Small intestine (tissue), 7 donors: ENCODE results near the gene SIK2. TPM values are rescaled to one million over a fixed set of nuclear protein-coding genes. Genes with fewer than 3 reads are reported as not detected.

Experiments used
- DNase-seq, 2 donors: peaks; one replicate each; pipeline versions ENCODE4 v3.0.0 to v3.0.0-alpha.2; 2013
- FAIRE-seq: peaks from 2 replicates; lab custom pipeline; 2012; peaks lifted over from hg19 to GRCh38; lab: Jason Lieb, UNC
- H3K27ac ChIP-seq, 3 donors: one replicate each; pipeline ENCODE4 v1.5.1; 2013; ENCODE audit warnings: low read length in 2 of 3, mild to moderate bottlenecking in 2 of 3, control low read depth in 1 of 3, inconsistent platforms in 1 of 3, low read depth in 1 of 3, moderate library complexity in 1 of 3
- H3K27me3 ChIP-seq, 3 donors: one replicate each; pipeline ENCODE4 v1.6.1; 2013; ENCODE audit warnings: low read length in 3 of 3, inconsistent platforms in 1 of 3; ENCODE audit not compliant: control insufficient read depth in 3 of 3, insufficient read depth in 3 of 3
- H3K36me3 ChIP-seq, 3 donors: one replicate each; pipeline ENCODE4 v1.6.1; 2013; ENCODE audit warnings: low read length in 3 of 3, inconsistent platforms in 1 of 3, low read depth in 1 of 3, mild to moderate bottlenecking in 1 of 3, moderate library complexity in 1 of 3; ENCODE audit not compliant: control insufficient read depth in 3 of 3, insufficient read depth in 2 of 3
- H3K4me1 ChIP-seq, 3 donors: one replicate each; pipeline ENCODE4 v1.6.1; 2013; ENCODE audit warnings: low read length in 2 of 3, inconsistent platforms in 1 of 3, low read depth in 1 of 3, mild to moderate bottlenecking in 1 of 3, moderate library complexity in 1 of 3; ENCODE audit not compliant: control insufficient read depth in 3 of 3, insufficient read depth in 2 of 3
- H3K4me3 ChIP-seq, 3 donors: one replicate each; pipeline ENCODE4 v1.5.1; 2013; ENCODE audit warnings: low read length in 3 of 3, control low read depth in 1 of 3, inconsistent platforms in 1 of 3, low read depth in 1 of 3, mild to moderate bottlenecking in 1 of 3, moderate library complexity in 1 of 3
- H3K9me3 ChIP-seq, 2 donors: one replicate each; pipeline ENCODE4 v1.6.1; 2013; ENCODE audit warnings: low read depth in 1 of 2, low read length in 1 of 2; ENCODE audit not compliant: control insufficient read depth in 2 of 2, insufficient read depth in 1 of 2
- WGBS, 3 donors: extraction: QIAGEN DNeasy Blood & Tissue Kit; methylation state at CpG; one replicate each; pipeline ENCODE4 v1.1.7; 2013; 5-methylcytosine and 5-hydroxymethylcytosine counted together
- polyA plus RNA-seq, 4 donors: library from polyadenylated mRNA; stranded (reverse) in 3 of 4; unstranded in 1 of 4; fragments of 200-250 nt in 3 of 4; fragments of 120-200 nt in 1 of 4; gene quantifications; one replicate each; pipeline versions ENCODE4 v1.2.1 to v1.2.3, GENCODE V29; 2013
- donor health status: healthy with polysubstance abuse.
- donor health status: control.
- donor health status: control.
- donor health status: Bipolar disorder and iron deficiency.
- donor health status: healthy.

SIK2 gene
- polyA plus RNA-seq, 4 donors, result 3.8 to 22.5 (median 5.6) TPM

GRCh38 chr11:111632516-111633220, 30.4 kb downstream of the SIK2 start:
- H3K9me3 ChIP-seq, result no peaks in the 10 kb centered on the region
- FAIRE-seq, result no peak
- WGBS, 3 donors, result 41 to 74% (median 53%) methylated on average over 4 of the region's 4 CpGs
- H3K4me3 ChIP-seq, result no peak overlapping the region
- peaks cover 0 to 3% (median 0%) of the 10 kb centered on the region in 3 donors for H3K36me3 ChIP-seq
- H3K27me3 ChIP-seq, result no peaks in the 10 kb centered on the region
- DNase-seq, result peak in 1 of 2 donors; percentile 56
- H3K27ac ChIP-seq, result peak overlapping the region in 2 of 3 donors; percentile 32 to 51
- peaks cover 3 to 51% (median 24%) of the 10 kb centered on the region in 3 donors for H3K4me1 ChIP-seq

- no peaks in the 10 kb centered on the region for H3K27me3 ChIP-seq
- 11 to 55% (median 24%) methylated on average over 3 of the region's 3 CpGs for WGBS, 3 donors
- FAIRE-seq (no peak), DNase-seq (peak; percentile 47 to 65)
- H3K4me3 ChIP-seq, result no peak overlapping the region
- no peaks in the 10 kb centered on the region for H3K9me3 ChIP-seq
- peaks cover 0 to 3% (median 0%) of the 10 kb centered on the region in 3 donors for H3K36me3 ChIP-seq
- peaks cover 3 to 51% (median 24%) of the 10 kb centered on the region in 3 donors for H3K4me1 ChIP-seq
- peak overlapping the region in 1 of 3 donors; percentile 51 for H3K27ac ChIP-seq
Observed at GRCh38 chr11:111633248-111633647, 31.0 kb downstream of the SIK2 start.

DNA sequence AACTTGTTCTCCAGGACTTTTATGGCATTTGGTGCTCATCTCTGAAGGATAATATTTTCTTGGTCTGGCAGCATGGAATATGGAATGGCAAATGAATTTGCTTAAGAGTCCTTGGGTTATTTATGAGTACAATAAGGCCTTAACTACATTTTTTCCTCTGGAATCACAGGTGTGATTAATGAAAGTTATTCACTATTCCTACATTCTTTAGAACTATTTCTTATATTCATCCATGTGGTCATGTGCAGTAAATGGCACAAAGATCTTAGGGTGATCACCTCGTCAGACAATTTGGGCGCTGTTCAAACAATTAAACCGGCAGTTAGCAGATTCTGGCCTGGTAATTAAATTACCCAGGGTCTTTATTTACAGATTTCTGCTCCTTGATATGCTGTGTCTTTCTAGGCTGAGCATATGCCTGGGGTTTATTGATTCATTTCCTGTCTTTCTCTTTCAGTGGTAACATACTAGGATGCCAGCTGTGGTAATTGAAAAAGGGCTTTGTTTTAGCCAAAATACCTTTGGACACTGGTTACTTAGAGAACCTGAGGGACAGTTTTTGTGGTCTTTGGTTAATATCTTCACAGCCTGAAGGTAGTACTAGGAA, 31.6 kb downstream of the SIK2 start:
- no peak for DNase-seq
- H3K27me3 ChIP-seq, result no peaks in the 10 kb centered on the region
- 7 to 35% (median 22%) methylated on average over 3 of the region's 3 CpGs for WGBS, 3 donors
- H3K27ac ChIP-seq, result peak overlapping the region in 1 of 3 donors; percentile 51
- no peaks in the 10 kb centered on the region for H3K9me3 ChIP-seq
- H3K4me1 ChIP-seq, result peaks cover 3 to 45% (median 24%) of the 10 kb centered on the region in 3 donors
- peaks cover 0 to 3% (median under 1%) of the 10 kb centered on the region in 3 donors for H3K36me3 ChIP-seq
- FAIRE-seq, result no peak
- H3K4me3 ChIP-seq, result no peak overlapping the region

DNA sequence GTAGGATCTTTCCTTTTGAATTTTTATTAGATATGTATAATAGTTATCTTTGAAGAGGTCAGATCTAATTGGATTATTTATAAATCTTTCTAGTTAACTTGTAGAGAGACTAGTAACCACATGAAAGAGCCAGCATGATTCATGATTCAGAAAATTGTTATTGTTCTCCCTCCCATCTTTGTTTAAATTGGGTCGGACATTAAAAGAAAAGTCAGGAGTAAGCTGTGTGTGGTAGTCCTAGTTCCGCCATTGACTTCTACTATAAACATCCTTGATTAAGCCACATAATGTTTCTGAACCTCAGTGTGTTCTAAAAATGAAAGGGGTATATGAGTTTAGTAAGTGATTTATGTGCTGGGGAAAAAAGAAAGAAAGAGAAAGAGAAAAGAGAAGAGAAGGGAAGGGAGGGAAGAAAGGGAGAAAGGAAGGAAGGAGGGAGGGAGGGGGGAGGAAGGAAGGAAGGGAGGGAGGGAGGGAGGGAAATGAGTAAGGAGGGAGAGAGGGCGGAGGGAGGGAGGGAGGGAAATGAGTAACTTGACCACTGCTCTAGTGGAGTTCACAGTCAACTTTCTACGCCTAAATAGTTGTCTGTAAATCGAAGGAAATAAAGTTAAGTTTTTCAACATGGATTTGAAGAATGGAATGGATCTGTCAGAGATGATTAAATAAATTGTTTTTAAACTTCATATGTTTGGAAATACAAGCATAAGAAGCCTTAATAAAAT, 32.9 kb downstream of the SIK2 start:
- Histone ChIP-seq H3K9me3 (no peaks in the 10 kb centered on the region), H3K4me3 (no peak overlapping the region), H3K27me3 (no peaks in the 10 kb centered on the region), H3K27ac (no peak overlapping the region), H3K36me3 (peaks cover 0 to 3% (median 2%) of the 10 kb centered on the region in 3 donors), H3K4me1 (peaks cover 3 to 44% (median 24%) of the 10 kb centered on the region in 3 donors)
- FAIRE-seq (no peak), DNase-seq (no peak)
- 49 to 68% (median 56%) methylated on average over 5 of the region's 5 CpGs for WGBS, 3 donors

DNA sequence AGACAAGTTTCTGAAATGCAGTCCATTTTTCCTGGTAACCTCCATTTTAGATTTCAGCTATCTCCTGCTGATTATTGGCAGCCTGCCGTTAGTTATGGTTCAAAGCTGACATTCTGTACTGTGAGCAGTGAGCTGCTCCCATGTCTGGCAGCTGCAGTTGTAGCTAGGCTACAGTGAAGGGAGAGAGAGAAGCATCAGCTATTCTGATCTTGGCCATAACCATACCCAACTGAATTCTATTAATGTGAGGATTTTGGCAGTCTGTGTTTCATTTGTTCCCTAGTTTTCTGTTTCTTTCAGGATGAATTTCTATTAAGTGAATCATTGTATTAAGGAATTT, 33.4 kb downstream of the SIK2 start:
- no peak overlapping the region for H3K4me3 ChIP-seq
- 0 to 33% (median 27%) methylated on average over 1 of the region's 1 CpG for WGBS, 3 donors
- peaks cover 0 to 3% (median 2%) of the 10 kb centered on the region in 3 donors for H3K36me3 ChIP-seq
- DNase-seq (peak in 1 of 2 donors; percentile 64), FAIRE-seq (no peak)
- peaks cover 3 to 42% (median 24%) of the 10 kb centered on the region in 3 donors for H3K4me1 ChIP-seq
- peak overlapping the region in 1 of 3 donors; percentile 87 for H3K27ac ChIP-seq
- no peaks in the 10 kb centered on the region for H3K9me3 ChIP-seq
- H3K27me3 ChIP-seq, result no peaks in the 10 kb centered on the region

GRCh38 chr11:111637885-111638284, 35.6 kb downstream of the SIK2 start:
- no peak overlapping the region for H3K27ac ChIP-seq
- peaks cover under 1 to 21% (median 14%) of the 10 kb centered on the region in 3 donors for H3K4me1 ChIP-seq
- no peak overlapping the region for H3K4me3 ChIP-seq
- no peak for FAIRE-seq
- H3K27me3 ChIP-seq, result no peaks in the 10 kb centered on the region
- peaks cover 0 to 10% (median 2%) of the 10 kb centered on the region in 3 donors for H3K36me3 ChIP-seq
- H3K9me3 ChIP-seq, result no peaks in the 10 kb centered on the region
- no peak for DNase-seq
- 89 to 93% (median 93%) methylated on average over 4 of the region's 4 CpGs for WGBS, 3 donors

DNA sequence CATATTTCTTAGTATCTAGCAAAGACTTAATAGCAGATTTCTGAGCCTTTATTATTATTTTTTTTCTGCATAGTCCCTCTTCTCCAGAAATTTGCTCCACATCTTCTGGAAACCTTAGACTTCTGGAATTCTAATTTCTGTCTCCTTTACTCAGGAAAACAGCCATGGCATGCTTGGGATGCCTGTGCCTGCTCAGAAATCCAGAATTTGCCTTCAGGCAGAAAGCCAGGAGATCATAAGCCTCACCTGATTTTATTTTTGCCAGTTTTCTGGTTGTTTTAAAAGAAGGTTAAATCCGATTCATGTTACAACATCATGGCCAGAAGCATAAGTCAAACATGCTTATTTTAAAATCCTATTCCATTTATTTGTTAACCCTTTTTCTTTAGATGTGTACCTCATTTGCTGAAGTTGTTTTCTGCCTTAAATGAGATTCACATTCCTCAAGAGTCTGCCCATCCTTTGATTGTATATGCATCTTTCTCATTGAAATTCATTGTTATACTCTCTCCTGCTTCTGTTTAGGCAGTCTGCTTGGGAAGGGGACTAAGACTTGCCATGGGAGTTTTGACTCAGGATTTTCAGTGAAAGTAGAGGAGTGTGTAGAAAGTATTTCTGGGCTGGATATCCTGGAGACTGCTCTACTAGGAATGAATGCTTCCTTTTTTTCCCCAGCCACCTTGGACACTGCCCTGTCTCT, 37.1 kb downstream of the SIK2 start:
- Histone ChIP-seq H3K27me3 (no peaks in the 10 kb centered on the region), H3K4me1 (peaks cover 0 to 8% (median 6%) of the 10 kb centered on the region in 3 donors), H3K27ac (no peak overlapping the region), H3K9me3 (no peaks in the 10 kb centered on the region), H3K4me3 (no peak overlapping the region), H3K36me3 (peaks cover 0 to 13% (median 2%) of the 10 kb centered on the region in 3 donors)
- FAIRE-seq (no peak), DNase-seq (no peak)
- 94 to 98% (median 95%) methylated on average over 1 of the region's 1 CpG for WGBS, 3 donors
